Heart right ventricle (tissue), 16 donors: ENCODE measurements around the gene TTC9. TPM values are rescaled to one million over a fixed set of nuclear protein-coding genes. Genes with fewer than 3 reads are reported as not detected.

Experiments
- ATAC-seq, 8 donors: fragments of 200-7000 bp; cut with Tn5 transposase; one replicate each; pipeline ENCODE4 v1.9.1; 2020; ENCODE audit warnings: mild to moderate bottlenecking in 8 of 8, moderate library complexity in 8 of 8, moderate number of reproducible peaks in 1 of 8
- DNase-seq, 2 donors: peaks; one replicate each; pipeline ENCODE4 v3.0.0-alpha.2; 2020
- H3K27ac ChIP-seq, 10 donors: fragments of 200-600 bp; sonication (generic) in 2 of 10; one replicate each; pipeline versions ENCODE4 v1.5.0 to v1.8.0; 2020 to 2022; ENCODE audit warnings: mild to moderate bottlenecking in 3 of 10
- H3K27me3 ChIP-seq, 7 donors: fragments of 200-600 bp; one replicate each; pipeline ENCODE4 v1.8.0; 2021 to 2022; ENCODE audit warnings: mild to moderate bottlenecking in 2 of 7
- H3K36me3 ChIP-seq, 9 donors: fragments of 200-600 bp; sonication (generic) in 1 of 9; one replicate each; pipeline versions ENCODE4 v1.5.0 to v1.8.0; 2020 to 2022; ENCODE audit warnings: mild to moderate bottlenecking in 2 of 9
- H3K4me1 ChIP-seq, 9 donors: fragments of 200-600 bp; sonication (generic) in 1 of 9; one replicate each; pipeline versions ENCODE4 v1.5.0 to v1.8.0; 2020 to 2022; ENCODE audit warnings: mild to moderate bottlenecking in 4 of 9
- H3K4me3 ChIP-seq, 10 donors: fragments of 200-600 bp; sonication (generic) in 2 of 10; one replicate each; pipeline versions ENCODE4 v1.5.0 to v1.8.0; 2020 to 2022; ENCODE audit warnings: mild to moderate bottlenecking in 7 of 10, moderate library complexity in 2 of 10
- H3K9me3 ChIP-seq, 11 donors: fragments of 200-600 bp in 10 of 11; sonication (generic) in 2 of 11; one replicate each; pipeline versions ENCODE4 v1.5.0 to v1.8.0; 2013 to 2022; ENCODE audit warnings: mild to moderate bottlenecking in 2 of 11, control low read depth in 1 of 11, moderate library complexity in 1 of 11
- CTCF ChIP-seq, 9 donors: fragments of 200-600 bp; sonication (generic) in 2 of 9; IDR thresholded peaks; one replicate each; pipeline versions ENCODE4 v1.5.0 to v1.8.0; 2021 to 2022; ENCODE audit warnings: antibody characterized with exemption in 9 of 9, mild to moderate bottlenecking in 5 of 9, moderate library complexity in 1 of 9
- WGBS, 2 donors: extraction: QIAGEN DNeasy Blood & Tissue Kit; methylation state at CpG; one replicate each; pipeline ENCODE4 v1.1.7; 2013; ENCODE audit warnings: inconsistent platforms in 1 of 2; 5-methylcytosine and 5-hydroxymethylcytosine counted together
- intact Hi-C, 10 donors: fragments of 100-400 bp; cut with DNase I; formaldehyde crosslinking; loops; one replicate each; pipeline versions ENCODE4 v1.11.1 to v1.14.2; 2022
- polyA plus RNA-seq, 2 donors: library from polyadenylated mRNA; stranded (reverse); fragments of 200-250 nt; gene quantifications; one replicate each; pipeline ENCODE4 v1.2.3, GENCODE V29; 2013
- total RNA-seq, 10 donors: library from RNA; stranded (reverse); fragmentation: NEBNext Ultra II Directional in 3 of 10; extraction: Animal tissue kit (Norgen Biotek cat#: 25700) in 3 of 10; gene quantifications; one replicate each; pipeline versions ENCODE4 v1.2.1 to v1.2.4, GENCODE V29; 2021 to 2023
- donor health status: Arrhythmogenic right ventricular cardiomyopathy.
- donor health status: ischemic (EF 13 %, LVEDD 7.1; RV severe dilation, severe dysfunction).
- donor health status: healthy with polysubstance abuse.
- donor health status: DM: no; HTN: yes; CAD: no.
- donor health status: DM: no; HTN: no; CAD: no.
- donor health status: ischemic (EF 25% LVEDD 6.9; RV normal size, moderate dysfunction).
- donor health status: ischemic (EF 25% LVEDD 5.7; RV mildly dilated, moderate dysfunction).
- donor health status: healthy.
- donor health status: DM: yes; HTN: yes; CAD: no.
- donor health status: Ischemic cardiomyopathy.
- donor health status: ischemic (EF 35%, LVEDD 5.7; RV mildly dilated, moderate dysfunction).
- donor health status: nonischemic (EF 11% LVEDD 7.7; RV severe dilation, severe dysfunction).
- donor health status: DM: yes; HTN: yes; CAD: no.
- donor health status: PGD.
- donor health status: ischemic (EF 29% LVEDD 5.4; RV normal size, mild dysfunction).
- donor health status: nonischemic (EF 23%, LVEDD 6.1; RV moderate dilation, normal function).

Gene TTC9
- total and polyA plus RNA-seq, 12 donors: 0.22 to 2.9 (median 1.1) TPM

GRCh38 chr14:70599345-70599744 is 42.4 kb upstream of the TTC9 start:
- H3K27me3 ChIP-seq: peaks cover 0 to 3% (median 0%) of the 10 kb centered on the region in 7 donors
- TF ChIP-seq CTCF (IDR thresholded peaks at IDR 0.05): no peak
- no peak for ATAC-seq
- H3K27ac ChIP-seq: no peak overlapping the region
- no peaks in the 10 kb centered on the region for H3K9me3 ChIP-seq
- 10 to 13% methylated on average over 1 of the region's 1 CpG for WGBS, 2 donors
- H3K4me1 ChIP-seq: peaks cover 4 to 34% (median 15%) of the 10 kb centered on the region in 9 donors
- intact Hi-C loops: no loop called here
- DNase-seq: no peak
- H3K36me3 ChIP-seq: peaks cover 0 to 33% (median 14%) of the 10 kb centered on the region in 9 donors
- H3K4me3 ChIP-seq: peak overlapping the region in 8 of 10 donors; percentile 56 to 94 (median 83)

GRCh38 chr14:70600382-70601157 is 41.1 kb upstream of the TTC9 start, which contains the start of gene MED6:
TSS of gene MED6 (minus strand) at chr14:70600655. CDS start at chr14:70600637, 18 bp downstream.
- intact Hi-C loops: no loop called here
- peak within 1 kb of the TSS in 9 of 10 donors; percentile 5 to 89 (median 75) for H3K27ac ChIP-seq

GRCh38 chr14:70601162-70601561 is 40.6 kb upstream of the TTC9 start:
- 35 to 38% methylated on average over 3 of the region's 3 CpGs for WGBS, 2 donors
- no peak for DNase-seq
- TF ChIP-seq CTCF (IDR thresholded peaks at IDR 0.05): no peak
- Histone ChIP-seq H3K4me1 (peaks cover 4 to 34% (median 15%) of the 10 kb centered on the region in 9 donors), H3K9me3 (no peaks in the 10 kb centered on the region), H3K27me3 (peaks cover 0 to 17% (median 4%) of the 10 kb centered on the region in 7 donors), H3K36me3 (peaks cover 0 to 15% (median 4%) of the 10 kb centered on the region in 9 donors), H3K4me3 (peak overlapping the region in 9 of 10 donors; percentile 33 to 94 (median 76)), H3K27ac (peak overlapping the region in 9 of 10 donors; percentile 5 to 79 (median 73))
- intact Hi-C loops: no loop called here
- ATAC-seq: peak in 6 of 8 donors; percentile 16 to 41 (median 27)

More at GRCh38 chr14:70600382-70601157, 41.1 kb upstream of the TTC9 start, which contains the start of gene MED6:
- Histone ChIP-seq H3K9me3 (no peaks in the 10 kb centered on the region), H3K36me3 (peaks cover 0 to 21% (median 4%) of the 10 kb centered on the region in 9 donors), H3K4me1 (peaks cover 4 to 34% (median 15%) of the 10 kb centered on the region in 9 donors), H3K4me3 (peak within 1 kb of the TSS; percentile 50 to 94 (median 72)), H3K27me3 (peaks cover 0 to 11% (median 0%) of the 10 kb centered on the region in 7 donors)
- DNase-seq (peak; percentile 93 to 96), ATAC-seq (peak; percentile 99 to 100 (median 100))
- 1% methylated on average over 43 of the region's 43 CpGs for WGBS, 2 donors
- no peak for TF ChIP-seq CTCF (IDR thresholded peaks at IDR 0.05)

- intact Hi-C loops: no loop called here
- Histone ChIP-seq H3K4me3 (no peak overlapping the region), H3K27ac (no peak overlapping the region), H3K36me3 (peaks cover 0 to 4% (median 0%) of the 10 kb centered on the region in 9 donors), H3K27me3 (peaks cover 0 to 24% (median 8%) of the 10 kb centered on the region in 7 donors), H3K9me3 (no peaks in the 10 kb centered on the region), H3K4me1 (peaks cover 4 to 29% (median 15%) of the 10 kb centered on the region in 9 donors)
- no peak for TF ChIP-seq CTCF (IDR thresholded peaks at IDR 0.05)
- DNase-seq (no peak), ATAC-seq (no peak)
- WGBS, 2 donors: 86 to 92% methylated on average over 2 of the region's 2 CpGs
Measured at GRCh38 chr14:70602254-70602653, 39.5 kb upstream of the TTC9 start.
